Measurements from ENCODE around the gene CPNE4.

GRCh38 chr3:131553495-131554247 lies 481.1 kb downstream of the CPNE4 start:
- TF ChIP-seq EZH2 (IDR thresholded peaks at IDR 0.05) (no peak), FOXP2 (optimal IDR thresholded peaks at IDR 0.05; ENCODE audit: control extremely low read depth, extremely low read length, insufficient read depth) (no peak)

Measured in SK-N-MC (cell line).